Limb (tissue), 2 donors: ENCODE measurements around the gene GPRIN2.

Experiments
- DNase-seq, 2 donors: peaks; one replicate each; pipeline ENCODE4 v3.0.0-alpha.2; 2016; ENCODE audit errors: extremely low spot score in 2 of 2

Gene GPRIN2

GRCh38 chr10:46550076-46550790 is 6.2 kb downstream of the GPRIN2 start:
- peak in 1 of 2 donors; percentile 34 for DNase-seq

GRCh38 chr10:46549171-46550075 is 7.0 kb downstream of the GPRIN2 start:
- peak in 1 of 2 donors; percentile 31 for DNase-seq

- DNase-seq, result peak in 1 of 2 donors; percentile 15
Measured at GRCh38 chr10:46548498-46549090, 7.9 kb downstream of the GPRIN2 start.

GRCh38 chr10:46547541-46548497 is 8.6 kb downstream of the GPRIN2 start:
- peak in 1 of 2 donors; percentile 24 for DNase-seq

GRCh38 chr10:46546591-46547540 is 9.6 kb downstream of the GPRIN2 start:
- DNase-seq, result peak in 1 of 2 donors; percentile 20

GRCh38 chr10:46545861-46546590 is 10.4 kb downstream of the GPRIN2 start:
- no peak for DNase-seq

- DNase-seq, result no peak
Measured at GRCh38 chr10:46544989-46545791, 11.3 kb downstream of the GPRIN2 start.

- no peak for DNase-seq
Measured at GRCh38 chr10:46543466-46544377, 12.7 kb downstream of the GPRIN2 start.

- DNase-seq, result no peak
Measured at GRCh38 chr10:46542567-46543465, 13.6 kb downstream of the GPRIN2 start.

GRCh38 chr10:46541735-46542566 is 14.5 kb downstream of the GPRIN2 start:
- no peak for DNase-seq

GRCh38 chr10:46541017-46541661 is 15.3 kb downstream of the GPRIN2 start:
- DNase-seq, result peak in 1 of 2 donors; percentile 78

- DNase-seq, result no peak
Measured at GRCh38 chr10:46540412-46541016, 15.9 kb downstream of the GPRIN2 start.

- no peak for DNase-seq
Measured at GRCh38 chr10:46539596-46540411, 16.7 kb downstream of the GPRIN2 start.
